Mesothelial cell of epicardium (in vitro differentiated cells): ENCODE data around the gene XAF1. TPM values are rescaled to one million over a fixed set of nuclear protein-coding genes. Genes with fewer than 3 reads are reported as not detected.

Experiments
- DNase-seq, 2 experiments: peaks; one replicate each; pipeline ENCODE4 v3.0.0; 2021; ENCODE audit warnings: low spot score in 2 of 2; ENCODE audit not compliant: unreplicated experiment in 2 of 2
- H3K27ac Mint-ChIP-seq: 2 replicates; pipeline ENCODE4 v1.8.0; 2021; ENCODE audit warnings: mixed read lengths
- H3K27me3 Mint-ChIP-seq: 2 replicates; pipeline ENCODE4 v1.8.0; 2021; ENCODE audit warnings: low read depth, mixed read lengths
- H3K36me3 Mint-ChIP-seq: 2 replicates; pipeline ENCODE4 v1.8.0; 2021; ENCODE audit warnings: mixed read lengths
- H3K4me1 Mint-ChIP-seq: 2 replicates; pipeline ENCODE4 v1.8.0; 2021; ENCODE audit warnings: mixed read lengths
- H3K4me3 Mint-ChIP-seq: 2 replicates; pipeline ENCODE4 v1.8.0; 2021; ENCODE audit warnings: mild to moderate bottlenecking, moderate library complexity, mixed read lengths
- H3K9me3 Mint-ChIP-seq: 2 replicates; pipeline ENCODE4 v1.8.0; 2021; ENCODE audit warnings: mixed read lengths
- CTCF ChIP-seq: fragments of 200-600 bp; sonication (generic); IDR thresholded peaks from one replicate; pipeline ENCODE4 v1.5.0; 2021; ENCODE audit warnings: antibody characterized with exemption; ENCODE audit not compliant: unreplicated experiment
- total RNA-seq: library from RNA; stranded (reverse); gene quantifications from 3 replicates; pipeline ENCODE4 v1.2.1, GENCODE V29; 2021

Gene XAF1
- 4.5 to 8.1 TPM (median 5.1 TPM) in 3 replicates for total RNA-seq

DNA sequence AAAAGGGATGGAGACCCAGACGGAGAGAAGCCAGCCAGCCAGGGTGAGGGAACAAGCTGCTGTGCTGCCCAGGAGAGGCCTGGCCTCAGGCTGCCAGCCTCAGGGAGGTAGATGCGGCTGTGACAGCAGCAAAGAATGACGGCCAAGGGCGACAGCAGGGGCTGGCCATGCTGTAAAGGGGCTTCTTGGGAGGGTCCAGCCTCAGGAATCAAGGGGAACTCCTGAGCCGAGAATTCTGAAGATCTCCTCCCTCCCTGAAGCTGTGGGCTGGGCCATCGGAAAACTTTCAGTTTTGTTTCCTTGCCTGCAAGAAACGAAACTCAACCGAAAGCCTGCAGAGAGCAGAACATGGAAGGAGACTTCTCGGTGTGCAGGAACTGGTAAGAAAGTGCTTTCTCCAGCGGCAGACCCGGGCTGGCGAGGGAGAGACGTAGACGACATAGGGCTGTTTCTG is at the start of gene XAF1:
TSS of gene XAF1 (plus strand) at position 316 of the 454 bp plus-strand sequence. CDS start at position 349, 33 bp downstream.
- no peak for DNase-seq
- Mint-ChIP-seq H3K9me3 (no peaks in the 10 kb centered on the region), H3K4me1 (peaks cover 15% of the 10 kb centered on the region), H3K27me3 (peaks cover 29% of the 10 kb centered on the region), H3K4me3 (peak within 1 kb of the TSS; percentile 13), H3K27ac (peak within 1 kb of the TSS; percentile 47), H3K36me3 (no peaks in the 10 kb centered on the region)
- TF ChIP-seq CTCF = no peak

- no peak for TF ChIP-seq CTCF
- Mint-ChIP-seq H3K27ac (no peak overlapping the region), H3K4me1 (peaks cover 3% of the 10 kb centered on the region), H3K9me3 (no peaks in the 10 kb centered on the region), H3K36me3 (no peaks in the 10 kb centered on the region), H3K4me3 (no peak overlapping the region), H3K27me3 (peaks cover 75% of the 10 kb centered on the region)
- DNase-seq = no peak
These were observed 49.3 kb upstream of the XAF1 start for GRCh38 chr17:6706499-6706898.

- H3K4me1 Mint-ChIP-seq = peaks cover 4% of the 10 kb centered on the region
- no peak for DNase-seq
- peaks cover 80% of the 10 kb centered on the region for H3K27me3 Mint-ChIP-seq
- no peak overlapping the region for H3K4me3 Mint-ChIP-seq
- no peaks in the 10 kb centered on the region for H3K9me3 Mint-ChIP-seq
- H3K27ac Mint-ChIP-seq = no peak overlapping the region
- H3K36me3 Mint-ChIP-seq = no peaks in the 10 kb centered on the region
- no peak for TF ChIP-seq CTCF
These were observed 48.9 kb upstream of the XAF1 start for GRCh38 chr17:6706996-6707395.

GRCh38 chr17:6708357-6708961 is 47.4 kb upstream of the XAF1 start:
- H3K27me3 Mint-ChIP-seq = peaks cover 87% of the 10 kb centered on the region
- no peak for DNase-seq
- H3K27ac Mint-ChIP-seq = no peak overlapping the region
- no peaks in the 10 kb centered on the region for H3K36me3 Mint-ChIP-seq
- TF ChIP-seq CTCF = no peak
- no peaks in the 10 kb centered on the region for H3K9me3 Mint-ChIP-seq
- peaks cover 15% of the 10 kb centered on the region for H3K4me1 Mint-ChIP-seq
- H3K4me3 Mint-ChIP-seq = no peak overlapping the region

- H3K4me3 Mint-ChIP-seq = no peak overlapping the region
- peaks cover 4% of the 10 kb centered on the region for H3K9me3 Mint-ChIP-seq
- no peak for TF ChIP-seq CTCF
- no peaks in the 10 kb centered on the region for H3K36me3 Mint-ChIP-seq
- peaks cover 92% of the 10 kb centered on the region for H3K27me3 Mint-ChIP-seq
- no peak for DNase-seq
- peaks cover 22% of the 10 kb centered on the region for H3K4me1 Mint-ChIP-seq
- H3K27ac Mint-ChIP-seq = no peak overlapping the region
These were observed 45.5 kb upstream of the XAF1 start for GRCh38 chr17:6710317-6710716.
